Activated effector memory CD4-positive, alpha-beta T cell treated with Interleukin-2 at 50 U/mL for 16 hours (primary cell): ENCODE measurements around the gene ASTN2.

ENCODE experiments used
- DNase-seq: peaks from one replicate; pipeline ENCODE4 v3.0.0-alpha.2; 2020

Gene ASTN2, protein sequence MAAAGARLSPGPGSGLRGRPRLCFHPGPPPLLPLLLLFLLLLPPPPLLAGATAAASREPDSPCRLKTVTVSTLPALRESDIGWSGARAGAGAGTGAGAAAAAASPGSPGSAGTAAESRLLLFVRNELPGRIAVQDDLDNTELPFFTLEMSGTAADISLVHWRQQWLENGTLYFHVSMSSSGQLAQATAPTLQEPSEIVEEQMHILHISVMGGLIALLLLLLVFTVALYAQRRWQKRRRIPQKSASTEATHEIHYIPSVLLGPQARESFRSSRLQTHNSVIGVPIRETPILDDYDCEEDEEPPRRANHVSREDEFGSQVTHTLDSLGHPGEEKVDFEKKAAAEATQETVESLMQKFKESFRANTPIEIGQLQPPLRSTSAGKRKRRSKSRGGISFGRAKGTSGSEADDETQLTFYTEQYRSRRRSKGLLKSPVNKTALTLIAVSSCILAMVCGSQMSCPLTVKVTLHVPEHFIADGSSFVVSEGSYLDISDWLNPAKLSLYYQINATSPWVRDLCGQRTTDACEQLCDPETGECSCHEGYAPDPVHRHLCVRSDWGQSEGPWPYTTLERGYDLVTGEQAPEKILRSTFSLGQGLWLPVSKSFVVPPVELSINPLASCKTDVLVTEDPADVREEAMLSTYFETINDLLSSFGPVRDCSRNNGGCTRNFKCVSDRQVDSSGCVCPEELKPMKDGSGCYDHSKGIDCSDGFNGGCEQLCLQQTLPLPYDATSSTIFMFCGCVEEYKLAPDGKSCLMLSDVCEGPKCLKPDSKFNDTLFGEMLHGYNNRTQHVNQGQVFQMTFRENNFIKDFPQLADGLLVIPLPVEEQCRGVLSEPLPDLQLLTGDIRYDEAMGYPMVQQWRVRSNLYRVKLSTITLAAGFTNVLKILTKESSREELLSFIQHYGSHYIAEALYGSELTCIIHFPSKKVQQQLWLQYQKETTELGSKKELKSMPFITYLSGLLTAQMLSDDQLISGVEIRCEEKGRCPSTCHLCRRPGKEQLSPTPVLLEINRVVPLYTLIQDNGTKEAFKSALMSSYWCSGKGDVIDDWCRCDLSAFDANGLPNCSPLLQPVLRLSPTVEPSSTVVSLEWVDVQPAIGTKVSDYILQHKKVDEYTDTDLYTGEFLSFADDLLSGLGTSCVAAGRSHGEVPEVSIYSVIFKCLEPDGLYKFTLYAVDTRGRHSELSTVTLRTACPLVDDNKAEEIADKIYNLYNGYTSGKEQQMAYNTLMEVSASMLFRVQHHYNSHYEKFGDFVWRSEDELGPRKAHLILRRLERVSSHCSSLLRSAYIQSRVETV (N-terminal part only)

GRCh38 chr9:117414906-117415331 lies at the start of gene ASTN2:
Gene ASTN2 (minus strand): TSS chr9:117415057. CDS start chr9:117414938, 119 bp downstream.
- no peak for DNase-seq

DNA sequence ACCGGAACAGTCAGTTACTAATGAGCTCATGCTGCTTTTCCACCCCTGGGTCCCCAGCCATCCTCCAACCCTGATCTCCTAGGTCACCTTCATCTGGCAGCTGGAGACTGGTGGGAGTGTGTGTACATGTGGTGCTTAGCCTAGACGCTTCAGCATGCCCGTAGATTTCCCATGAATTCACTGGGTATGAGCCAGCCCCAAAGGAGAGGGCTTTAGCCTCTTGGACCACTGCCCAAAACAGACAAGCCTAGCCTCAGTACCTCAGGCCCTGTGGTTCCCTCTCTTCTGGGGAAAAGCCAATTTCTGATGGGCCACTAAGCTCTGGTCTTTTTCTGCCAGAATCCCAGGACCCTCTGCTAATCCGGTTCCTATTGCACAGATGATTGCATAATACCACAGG lies 48.0 kb upstream of the ASTN2 start:
- DNase-seq = no peak

GRCh38 chr9:117461386-117461785 lies 46.5 kb upstream of the ASTN2 start:
- DNase-seq = no peak

GRCh38 chr9:117460743-117461142 lies 45.9 kb upstream of the ASTN2 start:
- DNase-seq = no peak

- DNase-seq = no peak
Observed at GRCh38 chr9:117459913-117460312, 45.1 kb upstream of the ASTN2 start.

- no peak for DNase-seq
Observed at GRCh38 chr9:117458066-117458465, 43.2 kb upstream of the ASTN2 start.

DNA sequence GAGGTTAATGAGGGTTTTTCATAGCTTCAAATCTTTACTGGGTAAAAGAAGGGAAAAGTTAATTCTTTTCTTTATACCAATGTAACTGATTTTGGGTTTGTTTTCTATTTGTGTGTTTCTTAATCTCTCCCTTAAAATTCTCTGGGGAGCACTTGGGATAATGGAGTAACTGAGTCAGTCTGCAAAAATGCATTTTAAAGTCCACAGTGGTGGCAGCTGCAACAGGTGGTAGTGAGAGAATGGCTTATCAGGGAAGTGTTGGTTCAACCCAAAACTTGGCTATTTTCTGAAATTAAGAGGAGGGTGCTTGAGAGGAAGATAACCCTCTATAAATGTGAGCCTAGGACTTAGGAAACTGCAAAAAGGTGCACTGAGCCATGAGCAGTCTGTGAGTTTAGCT lies 39.9 kb upstream of the ASTN2 start:
- no peak for DNase-seq

DNA sequence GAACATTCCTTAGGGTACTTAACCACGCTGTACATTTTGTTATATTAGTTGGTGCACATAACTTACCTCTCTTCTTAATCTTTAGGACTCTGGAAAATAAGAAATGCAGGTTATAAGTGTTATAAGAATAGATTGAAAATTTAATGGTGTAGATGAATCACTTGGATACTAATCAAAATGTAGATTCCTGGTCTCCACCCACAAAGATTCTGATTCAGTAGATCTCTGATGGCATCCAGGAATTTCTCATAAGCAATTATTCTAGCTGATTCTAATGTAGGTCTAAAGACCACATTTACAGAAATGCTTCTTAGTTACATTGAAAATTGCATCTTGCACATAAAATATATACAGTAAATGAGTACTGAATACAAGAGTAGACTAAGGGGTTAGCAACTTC lies 38.9 kb upstream of the ASTN2 start:
- no peak for DNase-seq

GRCh38 chr9:117451311-117451710 lies 36.5 kb upstream of the ASTN2 start:
- no peak for DNase-seq

DNA sequence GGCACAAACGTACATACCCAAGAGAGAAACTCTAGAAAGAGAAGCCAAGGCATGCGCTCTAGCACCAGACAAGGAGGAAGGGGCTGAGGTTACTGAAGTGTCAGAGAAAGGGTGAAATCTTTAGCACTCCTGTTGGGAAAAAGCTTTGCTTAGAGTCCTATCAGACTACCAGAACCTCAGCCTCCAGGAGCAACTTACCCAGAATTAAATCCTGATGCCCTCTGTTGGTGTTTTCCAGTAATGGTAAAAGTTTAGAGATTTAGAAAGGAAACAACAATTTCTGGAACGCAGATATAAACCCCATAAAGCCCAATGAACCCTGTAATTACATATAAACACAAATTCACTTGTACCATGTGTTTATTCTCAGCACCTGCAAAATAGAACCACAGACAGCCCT lies 33.2 kb upstream of the ASTN2 start:
- DNase-seq = no peak

- no peak for DNase-seq
Observed at GRCh38 chr9:117445631-117446030, 30.8 kb upstream of the ASTN2 start.

DNA sequence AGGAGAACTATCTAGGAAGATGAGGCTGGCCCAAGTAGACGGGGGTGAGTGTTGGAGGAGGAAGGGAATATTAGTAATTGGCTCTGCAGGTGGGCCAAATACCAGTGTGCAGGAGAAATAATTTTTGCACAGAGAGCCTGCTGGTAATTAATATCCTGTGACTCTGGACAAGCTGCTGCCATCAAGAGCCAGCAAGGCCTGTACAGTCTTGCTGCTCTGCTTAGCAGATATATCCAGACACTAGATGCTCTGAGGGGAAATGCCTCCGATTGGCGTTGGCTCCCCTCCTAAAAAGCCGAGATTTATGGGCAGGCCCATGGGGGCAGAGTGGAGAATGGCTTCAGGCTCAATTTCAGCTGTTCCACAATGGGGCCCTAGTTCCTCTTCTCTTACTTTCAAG lies 29.6 kb upstream of the ASTN2 start:
- DNase-seq = no peak

GRCh38 chr9:117437283-117437682 lies 22.4 kb upstream of the ASTN2 start:
- DNase-seq = no peak

- no peak for DNase-seq
Observed at GRCh38 chr9:117435630-117436261, 20.9 kb upstream of the ASTN2 start.

DNA sequence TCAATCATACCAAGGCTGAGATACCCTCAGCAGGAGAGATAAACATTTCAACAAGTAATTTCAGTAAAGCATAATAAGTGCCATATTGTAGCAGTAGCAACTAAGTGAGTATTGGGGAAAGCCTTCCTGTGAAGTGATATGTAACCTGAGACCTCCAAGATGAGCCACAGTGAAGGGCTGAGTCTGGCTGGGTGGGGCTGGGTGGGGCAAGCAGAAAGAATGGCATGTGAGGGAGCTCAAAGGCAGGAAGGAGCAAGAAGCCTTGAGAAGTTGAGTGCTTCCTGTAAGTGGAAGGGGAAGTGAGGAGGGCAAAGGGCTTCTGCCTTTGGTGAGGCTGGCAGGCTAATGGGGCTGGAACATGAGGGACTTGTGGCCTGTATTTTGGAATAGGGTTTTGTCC lies 19.7 kb upstream of the ASTN2 start:
- no peak for DNase-seq

DNA sequence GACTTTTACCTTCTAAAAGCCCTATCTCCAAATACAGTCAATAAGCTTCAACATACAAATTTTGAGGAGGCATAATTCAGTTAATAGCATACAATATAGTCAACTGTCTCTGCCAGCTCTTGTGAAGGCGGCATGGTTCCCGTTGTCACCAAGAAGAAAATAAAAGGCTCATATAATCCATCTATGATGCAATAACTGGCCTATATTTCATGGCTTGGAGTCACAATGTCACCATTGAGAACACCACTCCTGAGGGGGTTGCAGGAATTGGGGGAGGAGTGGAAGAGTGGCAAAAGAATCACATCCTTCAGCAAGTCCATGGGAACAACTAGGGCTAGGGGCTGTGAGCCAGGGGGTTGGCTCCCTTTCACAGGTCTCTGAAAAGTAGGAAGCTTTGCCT lies 16.0 kb upstream of the ASTN2 start:
- DNase-seq = no peak

- DNase-seq = no peak
Observed at GRCh38 chr9:117427357-117427913, 12.6 kb upstream of the ASTN2 start.

DNA sequence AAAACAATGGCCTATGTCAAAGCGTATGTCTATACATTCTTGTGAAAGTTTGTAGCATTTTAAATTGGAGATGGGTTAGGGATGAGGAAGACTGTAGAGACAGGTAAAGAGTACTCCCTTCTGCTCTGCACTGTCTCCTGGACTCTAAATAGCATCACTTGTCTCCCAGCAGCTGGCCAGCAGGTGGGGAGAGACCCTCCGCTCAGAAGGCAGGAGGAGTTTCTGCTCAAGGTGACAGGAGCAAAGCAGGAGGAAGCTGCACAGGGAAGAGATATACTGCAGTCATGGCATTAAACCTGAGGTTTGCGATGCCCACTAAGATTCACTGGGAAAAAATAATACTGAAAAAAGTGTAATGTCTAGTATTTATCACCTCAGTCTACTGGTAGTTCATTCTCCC lies 10.7 kb upstream of the ASTN2 start:
- DNase-seq = no peak

DNA sequence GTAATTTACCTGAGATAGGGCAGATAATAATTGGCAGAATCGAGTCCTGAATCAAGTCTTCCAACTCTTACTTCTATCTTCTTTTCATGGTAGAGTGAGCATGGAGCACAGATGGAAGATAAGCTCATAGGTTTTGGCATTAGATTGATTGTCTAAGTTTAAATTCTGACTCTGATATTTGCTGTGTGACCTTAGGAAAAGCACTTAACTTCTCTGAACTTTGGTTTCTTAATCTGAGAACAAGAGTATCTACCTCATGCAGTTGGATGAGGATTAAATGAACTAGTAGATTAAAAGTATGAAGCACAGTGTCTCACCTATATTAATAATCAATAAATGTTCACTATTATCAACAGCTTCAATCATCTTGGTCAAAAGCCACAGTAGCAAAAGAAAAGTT lies 9.4 kb upstream of the ASTN2 start:
- no peak for DNase-seq

GRCh38 chr9:117418111-117418510 lies 3.3 kb upstream of the ASTN2 start:
- no peak for DNase-seq

DNA sequence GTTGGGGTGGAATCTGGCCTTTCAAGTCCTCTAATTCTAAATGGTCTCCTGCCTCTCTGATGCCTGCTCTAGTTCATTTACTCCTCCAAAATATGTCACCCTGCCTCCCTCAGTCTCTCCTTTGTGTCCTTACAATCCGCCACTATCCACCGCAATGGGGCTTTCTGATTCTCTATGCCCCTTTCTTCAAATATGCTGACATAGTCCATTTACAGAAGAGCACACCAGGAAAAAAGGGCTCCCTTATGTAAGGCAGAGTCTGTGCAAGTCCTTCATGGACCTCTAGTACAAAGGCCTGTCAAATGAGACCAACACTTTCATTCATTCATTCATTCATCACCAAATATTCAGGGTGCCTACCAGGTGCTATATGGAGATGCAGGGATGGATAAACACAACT lies 2.0 kb upstream of the ASTN2 start:
- DNase-seq = no peak

DNA sequence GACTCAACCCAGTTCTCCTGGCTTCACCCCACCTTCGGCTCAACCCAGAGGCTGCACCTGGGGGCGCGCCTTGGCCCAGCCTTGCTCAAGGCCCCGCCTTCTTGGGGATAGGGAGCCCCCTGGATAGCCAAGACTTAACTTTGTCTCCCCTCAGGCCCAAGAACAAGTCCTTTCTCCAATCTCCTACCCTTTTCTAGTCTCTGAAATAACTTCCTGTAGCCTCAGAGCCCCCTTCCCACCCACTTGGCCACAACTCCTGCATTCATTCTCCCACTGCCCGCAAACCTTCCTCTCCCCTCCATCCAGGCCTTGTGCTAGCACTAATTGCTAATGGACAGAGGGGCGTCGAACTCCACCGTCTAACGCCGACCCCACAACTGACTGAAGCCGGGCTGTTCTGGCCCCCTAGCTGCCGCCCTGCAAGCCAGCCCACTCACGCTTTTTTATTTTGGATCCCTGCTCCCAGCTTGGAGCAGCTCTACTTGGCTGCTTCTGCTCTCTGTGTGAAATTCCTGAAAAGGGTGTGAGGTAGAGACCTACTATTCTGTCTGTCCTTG lies 579 bp upstream of the ASTN2 start:
- DNase-seq = no peak
